ENCODE data around the gene CDCA7L.

Gene CDCA7L

DNA sequence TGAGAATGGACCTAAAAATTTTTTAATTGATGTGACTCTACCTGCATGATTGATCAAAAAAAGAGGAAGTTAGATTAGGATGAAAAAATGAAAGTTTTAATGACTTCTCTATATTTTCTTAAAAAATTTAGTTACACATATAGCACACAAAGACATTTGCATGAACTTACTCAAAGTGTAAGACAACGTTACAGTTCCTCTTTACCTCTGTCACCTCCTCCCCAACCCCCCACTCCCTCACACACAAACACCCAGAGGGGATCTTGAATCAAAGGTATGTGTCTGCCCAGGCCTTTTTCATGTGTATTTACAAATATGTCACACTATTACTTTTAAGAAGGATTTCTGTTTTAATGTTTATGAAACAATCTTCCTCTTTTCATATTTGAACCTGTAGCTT lies 20.6 kb upstream of the CDCA7L start (continued):
- TF ChIP-seq ZNF785 (tag by site-specific recombination; IDR thresholded peaks at IDR 0.05) (no peak), ZNF350 (tag by site-specific recombination; IDR thresholded peaks at IDR 0.05) (no peak)

GRCh38 chr7:21965291-21965690 lies 19.6 kb upstream of the CDCA7L start:
- peaks cover 3% of the 10 kb centered on the region; the same call in 1 of the 2 replicates for H3K4me1 ChIP-seq (ENCODE audit: control insufficient read depth, insufficient read depth, low read length)
- POLR2A ChIA-PET = no interaction called here
- H3K9me3 ChIP-seq (ENCODE audit: control insufficient read depth, insufficient read depth, low read depth, low read length) = no peaks in the 10 kb centered on the region
- H3K4me3 ChIP-seq (ENCODE audit: low read depth, low read length) = no peak overlapping the region
- no peak overlapping the region for H3K27ac ChIP-seq (ENCODE audit: extremely low read depth, low read depth, low read length)
- no peaks in the 10 kb centered on the region for H3K36me3 ChIP-seq (ENCODE audit: control insufficient read depth in 2 of 2, insufficient read depth in 1 of 2, low read length in 2 of 2)
- CTCF ChIA-PET = no interaction called here
- TF ChIP-seq, protein P1, sequence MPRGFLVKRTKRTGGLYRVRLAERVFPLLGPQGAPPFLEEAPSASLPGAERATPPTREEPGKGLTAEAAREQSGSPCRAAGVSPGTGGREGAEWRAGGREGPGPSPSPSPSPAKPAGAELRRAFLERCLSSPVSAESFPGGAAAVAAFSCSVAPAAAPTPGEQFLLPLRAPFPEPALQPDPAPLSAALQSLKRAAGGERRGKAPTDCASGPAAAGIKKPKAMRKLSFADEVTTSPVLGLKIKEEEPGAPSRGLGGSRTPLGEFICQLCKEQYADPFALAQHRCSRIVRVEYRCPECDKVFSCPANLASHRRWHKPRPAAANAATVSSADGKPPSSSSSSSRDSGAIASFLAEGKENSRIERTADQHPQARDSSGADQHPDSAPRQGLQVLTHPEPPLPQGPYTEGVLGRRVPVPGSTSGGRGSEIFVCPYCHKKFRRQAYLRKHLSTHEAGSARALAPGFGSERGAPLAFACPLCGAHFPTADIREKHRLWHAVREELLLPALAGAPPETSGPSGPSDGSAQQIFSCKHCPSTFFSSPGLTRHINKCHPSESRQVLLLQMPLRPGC (tag by site-specific recombination; IDR thresholded peaks at IDR 0.05) = no peak
- no peak for TF ChIP-seq ZNF138 (tag by site-specific recombination; IDR thresholded peaks at IDR 0.05; ENCODE audit: borderline replicate concordance)
- TF ChIP-seq, protein P2, sequence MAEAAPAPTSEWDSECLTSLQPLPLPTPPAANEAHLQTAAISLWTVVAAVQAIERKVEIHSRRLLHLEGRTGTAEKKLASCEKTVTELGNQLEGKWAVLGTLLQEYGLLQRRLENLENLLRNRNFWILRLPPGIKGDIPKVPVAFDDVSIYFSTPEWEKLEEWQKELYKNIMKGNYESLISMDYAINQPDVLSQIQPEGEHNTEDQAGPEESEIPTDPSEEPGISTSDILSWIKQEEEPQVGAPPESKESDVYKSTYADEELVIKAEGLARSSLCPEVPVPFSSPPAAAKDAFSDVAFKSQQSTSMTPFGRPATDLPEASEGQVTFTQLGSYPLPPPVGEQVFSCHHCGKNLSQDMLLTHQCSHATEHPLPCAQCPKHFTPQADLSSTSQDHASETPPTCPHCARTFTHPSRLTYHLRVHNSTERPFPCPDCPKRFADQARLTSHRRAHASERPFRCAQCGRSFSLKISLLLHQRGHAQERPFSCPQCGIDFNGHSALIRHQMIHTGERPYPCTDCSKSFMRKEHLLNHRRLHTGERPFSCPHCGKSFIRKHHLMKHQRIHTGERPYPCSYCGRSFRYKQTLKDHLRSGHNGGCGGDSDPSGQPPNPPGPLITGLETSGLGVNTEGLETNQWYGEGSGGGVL (tag by site-specific recombination; IDR thresholded peaks at IDR 0.05) = no peak
- no peak for TF ChIP-seq GLI4 (tag by site-specific recombination; IDR thresholded peaks at IDR 0.05)
- TF ChIP-seq GFI1B (tag by site-specific recombination; IDR thresholded peaks at IDR 0.05) = no peak
- TF ChIP-seq ZNF449 (tag by site-specific recombination; IDR thresholded peaks at IDR 0.05) = no peak
- no peak for TF ChIP-seq SETDB1 (IDR thresholded peaks at IDR 0.05; ENCODE audit: insufficient read length, low read length)
- no peak for TF ChIP-seq ZNF239 (tag by site-specific recombination; IDR thresholded peaks at IDR 0.05)
- no peak for TF ChIP-seq ZNF37A (tag by site-specific recombination; IDR thresholded peaks at IDR 0.05)
- no peak for TF ChIP-seq ZNF132 (tag by site-specific recombination; IDR thresholded peaks at IDR 0.05; ENCODE audit: borderline replicate concordance)
- no peak for TF ChIP-seq ZNF76 (tag by site-specific recombination; IDR thresholded peaks at IDR 0.05; ENCODE audit: borderline replicate concordance, low read depth)
- TF ChIP-seq ZNF776 (tag by site-specific recombination; IDR thresholded peaks at IDR 0.05; ENCODE audit: borderline replicate concordance) = no peak

- TF ChIP-seq ZNF610 (tag by site-specific recombination; IDR thresholded peaks at IDR 0.05; ENCODE audit: borderline replicate concordance) = peak; percentile 90; the same call in 1 of the 2 replicates
- TF ChIP-seq ZNF701 (tag by site-specific recombination; IDR thresholded peaks at IDR 0.05) = no peak
- Histone ChIP-seq H3K4me1 (ENCODE audit: control insufficient read depth, insufficient read depth, low read length) (peaks cover 3% of the 10 kb centered on the region; the same call in 1 of the 2 replicates), H3K36me3 (ENCODE audit: control insufficient read depth in 2 of 2, insufficient read depth in 1 of 2, low read length in 2 of 2) (no peaks in the 10 kb centered on the region), H3K27ac (ENCODE audit: extremely low read depth, low read depth, low read length) (no peak overlapping the region), H3K9me3 (ENCODE audit: control insufficient read depth, insufficient read depth, low read depth, low read length) (no peaks in the 10 kb centered on the region), H3K4me3 (ENCODE audit: low read depth, low read length) (no peak overlapping the region)
- ChIA-PET CTCF (interaction anchor here (0.8 kb wide), 1 partner anchor 17 kb away, joined by 3 read pairs; the partner anchor contains the start of gene CDCA7L), POLR2A (no interaction called here)
These were observed 17.0 kb upstream of the CDCA7L start for GRCh38 chr7:21962677-21963076.

DNA sequence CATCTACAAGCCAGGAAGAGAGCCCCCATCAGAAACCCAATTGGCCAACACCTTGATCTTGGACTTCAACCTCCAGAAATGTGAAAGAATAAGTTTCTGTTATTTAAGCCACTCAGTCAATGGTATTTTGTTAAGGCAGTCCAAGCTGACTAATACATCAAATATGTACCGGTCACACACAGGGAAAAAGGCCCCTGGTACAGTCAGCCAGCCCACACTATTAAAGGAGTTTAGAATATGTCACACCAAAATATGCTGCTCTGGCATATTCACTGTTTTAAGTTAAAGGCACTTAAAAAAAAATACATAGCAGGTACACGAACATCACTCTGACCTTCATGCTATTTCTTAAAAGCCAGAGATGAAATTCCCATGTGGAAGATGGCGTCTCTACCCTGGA lies 15.2 kb upstream of the CDCA7L start:
- Histone ChIP-seq H3K4me3 (ENCODE audit: low read depth, low read length) (no peak overlapping the region), H3K4me1 (ENCODE audit: control insufficient read depth, insufficient read depth, low read length) (no peaks in the 10 kb centered on the region; the same call in 1 of the 2 replicates), H3K36me3 (ENCODE audit: control insufficient read depth in 2 of 2, insufficient read depth in 1 of 2, low read length in 2 of 2) (no peaks in the 10 kb centered on the region), H3K27ac (ENCODE audit: extremely low read depth, low read depth, low read length) (no peak overlapping the region), H3K9me3 (ENCODE audit: control insufficient read depth, insufficient read depth, low read depth, low read length) (no peaks in the 10 kb centered on the region)
- TF ChIP-seq ZNF529 (tag by site-specific recombination; IDR thresholded peaks at IDR 0.05; ENCODE audit: insufficient replicate concordance) (no peak), GFI1B (tag by site-specific recombination; IDR thresholded peaks at IDR 0.05) (no peak), ZNF121 (tag by site-specific recombination; IDR thresholded peaks at IDR 0.05) (no peak), ZNF114 (tag by site-specific recombination; IDR thresholded peaks at IDR 0.05) (no peak)
- ChIA-PET POLR2A (no interaction called here), CTCF (no interaction called here)
